ENCODE measurements around the gene SIN3B. TPM values are rescaled to one million over a fixed set of nuclear protein-coding genes. Genes with fewer than 3 reads are reported as not detected.

SIN3B gene
- total RNA-seq, 1 experiment from 2014 or later: 83.8 TPM

GRCh38 chr19:16889883-16890460 is 60.8 kb downstream of the SIN3B start:
- no peak overlapping the region for H2AFZ ChIP-seq
- BruUV-seq (replicated peaks): no TSS peak
- H3K9me3 ChIP-seq (ENCODE audit: insufficient read depth, low read depth): no peaks in the 10 kb centered on the region
- intact Hi-C loops (cut with micrococcal nuclease; ENCODE audit: unreplicated experiment): no loop called here
- peaks cover 17% of the 10 kb centered on the region for H3F3A ChIP-seq (ENCODE audit: insufficient read depth, low read depth)
- H3K9me2 ChIP-seq (ENCODE audit: insufficient read depth): no peaks in the 10 kb centered on the region
- H3K36me3 ChIP-seq (ENCODE audit: low read depth): no peaks in the 10 kb centered on the region
- H3K79me2 ChIP-seq (ENCODE audit: low read depth): no peaks in the 10 kb centered on the region
- ChIA-PET POLR2A (ENCODE audit: unreplicated experiment) (no interaction called here), CTCF (no interaction called here)
- H3K4me3 ChIP-seq: no peak overlapping the region
- H3K4me1 ChIP-seq (replicated peaks; ENCODE audit: insufficient read depth): peaks cover 11% of the 10 kb centered on the region
- no peak for DNase-seq
- no peaks in the 10 kb centered on the region for H3K27me3 ChIP-seq (ENCODE audit: insufficient read depth, low read depth)
- no peak overlapping the region for H3K4me2 ChIP-seq
- TF ChIP-seq CTCF (conservative IDR thresholded peaks at IDR 0.05) (no peak), EZH2 (IDR thresholded peaks at IDR 0.05; ENCODE audit: low read depth) (no peak)
- H4K20me1 ChIP-seq (ENCODE audit: insufficient read depth): no peaks in the 10 kb centered on the region
- no peak overlapping the region for H3K27ac ChIP-seq

- no peak for DNase-seq
- Histone ChIP-seq H3K9me3 (ENCODE audit: insufficient read depth, low read depth) (no peaks in the 10 kb centered on the region), H3K36me3 (ENCODE audit: low read depth) (no peaks in the 10 kb centered on the region), H3K4me3 (no peak overlapping the region), H3K27me3 (ENCODE audit: insufficient read depth, low read depth) (no peaks in the 10 kb centered on the region), H2AFZ (no peak overlapping the region), H4K20me1 (ENCODE audit: insufficient read depth) (no peaks in the 10 kb centered on the region), H3K4me2 (no peak overlapping the region), H3K27ac (no peak overlapping the region), H3F3A (ENCODE audit: insufficient read depth, low read depth) (peaks cover 17% of the 10 kb centered on the region), H3K79me2 (ENCODE audit: low read depth) (no peaks in the 10 kb centered on the region), H3K4me1 (replicated peaks; ENCODE audit: insufficient read depth) (peaks cover 11% of the 10 kb centered on the region), H3K9me2 (ENCODE audit: insufficient read depth) (no peaks in the 10 kb centered on the region)
- TF ChIP-seq CTCF (conservative IDR thresholded peaks at IDR 0.05): no peak
- no peak for TF ChIP-seq EZH2 (IDR thresholded peaks at IDR 0.05; ENCODE audit: low read depth)
- BruUV-seq (replicated peaks): no TSS peak
- CTCF ChIA-PET: interaction anchor here (0.6 kb wide), 1 partner anchor 828 kb away, joined by 3 read pairs; no protein-coding TSS in a partner anchor
- POLR2A ChIA-PET (ENCODE audit: unreplicated experiment): no interaction called here
- intact Hi-C loops (cut with micrococcal nuclease; ENCODE audit: unreplicated experiment): no loop called here
Measured at GRCh38 chr19:16890461-16891184, 61.4 kb downstream of the SIN3B start.

GRCh38 chr19:16891696-16892382 is 62.6 kb downstream of the SIN3B start:
- Histone ChIP-seq H2AFZ (no peak overlapping the region), H3K27ac (no peak overlapping the region), H3K36me3 (ENCODE audit: low read depth) (no peaks in the 10 kb centered on the region), H3K27me3 (ENCODE audit: insufficient read depth, low read depth) (no peaks in the 10 kb centered on the region), H3F3A (ENCODE audit: insufficient read depth, low read depth) (peaks cover 12% of the 10 kb centered on the region; the same call in 1 of the 2 replicates), H3K4me1 (replicated peaks; ENCODE audit: insufficient read depth) (peaks cover 4% of the 10 kb centered on the region), H3K4me3 (no peak overlapping the region), H3K9me2 (ENCODE audit: insufficient read depth) (no peaks in the 10 kb centered on the region), H3K9me3 (ENCODE audit: insufficient read depth, low read depth) (no peaks in the 10 kb centered on the region), H3K4me2 (no peak overlapping the region), H3K79me2 (ENCODE audit: low read depth) (no peaks in the 10 kb centered on the region), H4K20me1 (ENCODE audit: insufficient read depth) (no peaks in the 10 kb centered on the region)
- no TSS peak for BruUV-seq (replicated peaks)
- TF ChIP-seq EZH2 (IDR thresholded peaks at IDR 0.05; ENCODE audit: low read depth): no peak
- TF ChIP-seq CTCF (conservative IDR thresholded peaks at IDR 0.05): no peak
- no peak for DNase-seq
- POLR2A ChIA-PET (ENCODE audit: unreplicated experiment): no interaction called here
- CTCF ChIA-PET: no interaction called here
- intact Hi-C loops (cut with micrococcal nuclease; ENCODE audit: unreplicated experiment): no loop called here
